GM12892 (cell line): ENCODE data around the gene AHDC1.

Experiments used
- POLR2A ChIP-seq: IDR thresholded peaks from 2 replicates; pipeline ENCODE4 v1.6.1; 2011; ENCODE audit warnings: low read depth, low read length, control low read depth
- TAF1 ChIP-seq: IDR thresholded peaks from 2 replicates; pipeline ENCODE4 v1.6.1; 2011; ENCODE audit warnings: low read depth, mild to moderate bottlenecking, control low read depth, low read length, borderline replicate concordance

- TF ChIP-seq TAF1 (no peak), POLR2A (no peak)
These were observed 46.7 kb upstream of the AHDC1 start for GRCh38 chr1:27650539-27651175.
